Upper lobe of left lung (tissue), 6 donors: Measurements from ENCODE around the gene PDE8A. TPM values are rescaled to one million over a fixed set of nuclear protein-coding genes. Genes with fewer than 3 reads are reported as not detected.

Experiments
- ATAC-seq, 2 donors: fragments of 200-7000 bp; cut with Tn5 transposase; one replicate each; pipeline ENCODE4 v1.9.1; 2022; ENCODE audit warnings: mild to moderate bottlenecking in 2 of 2, moderate library complexity in 2 of 2; ENCODE audit not compliant: low FRiP score in 2 of 2
- DNase-seq, 2 donors: peaks; one replicate each; pipeline ENCODE4 v3.0.0-alpha.2; 2019 to 2020
- H3K27ac ChIP-seq, 4 donors: fragments of 200-600 bp; sonication (generic); one replicate each; pipeline ENCODE4 v1.5.1; 2016 to 2019
- H3K27me3 ChIP-seq, 4 donors: fragments of 200-600 bp; sonication (generic); one replicate each; pipeline ENCODE4 v1.5.1; 2017 to 2019
- H3K36me3 ChIP-seq, 4 donors: fragments of 200-600 bp; sonication (generic); one replicate each; pipeline ENCODE4 v1.5.1; 2016 to 2019
- H3K4me1 ChIP-seq, 4 donors: fragments of 200-600 bp; sonication (generic); one replicate each; pipeline ENCODE4 v1.5.1; 2018 to 2019
- H3K4me3 ChIP-seq, 4 donors: fragments of 200-600 bp; sonication (generic); one replicate each; pipeline ENCODE4 v1.5.1; 2017 to 2019; ENCODE audit warnings: mild to moderate bottlenecking in 2 of 4, moderate library complexity in 1 of 4
- H3K9me3 ChIP-seq, 4 donors: fragments of 200-600 bp; sonication (generic); one replicate each; pipeline ENCODE4 v1.5.1; 2018 to 2019
- CTCF ChIP-seq, 6 experiments: fragments of 450-650 bp in 4 of 6; fragments of 200-600 bp in 2 of 6; sonication (generic) in 2 of 6; IDR thresholded peaks; one replicate each; pipeline ENCODE4 v1.5.1; 2016 to 2019; ENCODE audit warnings: antibody characterized with exemption in 6 of 6
- EP300 ChIP-seq, 4 donors: sonication (generic); formaldehyde crosslinking; IDR thresholded peaks; one replicate each; pipeline ENCODE4 v1.5.1; 2017; ENCODE audit warnings: antibody characterized with exemption in 4 of 4, control low read depth in 2 of 4
- POLR2A ChIP-seq, 4 donors: fragments of 450-650 bp; IDR thresholded peaks; one replicate each; pipeline ENCODE4 v1.5.1; 2016 to 2017; ENCODE audit warnings: antibody characterized with exemption in 4 of 4, mild to moderate bottlenecking in 2 of 4
- POLR2AphosphoS5 ChIP-seq, 2 donors: sonication (generic); formaldehyde crosslinking; IDR thresholded peaks; one replicate each; pipeline ENCODE4 v1.5.1; 2017; ENCODE audit warnings: antibody characterized with exemption in 2 of 2
- whole genome bisulfite sequencing, 2 donors: methylation state at CpG; one replicate each; pipeline ENCODE4 v1.1.5; 2017 to 2018; 5-methylcytosine and 5-hydroxymethylcytosine counted together
- total RNA-seq, 6 donors: library from RNA; depleted of rRNA in 4 of 6; stranded (reverse); fragments of >200 nt in 4 of 6; gene quantifications; one replicate each; pipeline versions ENCODE4 v1.1.0 to v1.2.1, GENCODE V29; 2016 to 2021
- donor health status: DM: no; HTN: no; CAD: no; lungs with moderate emphysema.
- donor health status: DM: no; HTN: yes; CAD: no; lungs with severe emphysema.

The PDE8A gene
- total RNA-seq, 6 donors from 2014 or later, result 36.5 to 66.0 (median 48.4) TPM

- TF ChIP-seq POLR2AphosphoS5 (IDR thresholded peaks at IDR 0.05), result no peak
- no peak for TF ChIP-seq CTCF (IDR thresholded peaks at IDR 0.05)
- TF ChIP-seq POLR2A (IDR thresholded peaks at IDR 0.05), result no peak
- no peak for TF ChIP-seq EP300 (IDR thresholded peaks at IDR 0.05)
- Histone ChIP-seq H3K27me3 (no peaks in the 10 kb centered on the region), H3K4me3 (no peak overlapping the region), H3K36me3 (peaks cover 0 to 62% (median 38%) of the 10 kb centered on the region in 4 donors), H3K9me3 (no peaks in the 10 kb centered on the region), H3K27ac (no peak overlapping the region), H3K4me1 (no peaks in the 10 kb centered on the region)
- WGBS, 2 donors, result 79 to 86% methylated on average over 5 of the region's 5 CpGs
- ATAC-seq (no peak), DNase-seq (no peak)
These were observed 135.4 kb downstream of the PDE8A start for GRCh38 chr15:85116925-85117646.

DNA sequence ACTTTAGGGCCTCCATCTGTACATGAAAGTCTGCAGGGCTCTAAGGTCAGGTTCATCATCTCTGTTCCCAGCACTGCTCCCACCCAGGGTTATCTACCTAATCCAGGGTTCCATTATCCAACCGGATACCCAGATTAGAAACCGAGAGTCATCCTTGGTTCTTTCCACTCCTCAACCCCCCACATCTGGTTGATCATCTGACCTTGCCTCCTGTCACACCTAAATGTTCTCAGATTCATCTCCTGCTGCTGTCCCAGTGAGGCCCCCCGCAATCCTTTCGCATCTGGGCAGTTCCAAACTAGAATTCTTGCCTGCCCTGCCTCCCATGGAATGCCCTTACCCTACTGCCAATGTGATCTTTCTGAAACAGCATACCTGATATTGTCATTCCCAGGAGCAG, 136.5 kb downstream of the PDE8A start:
- 98% methylated on average over 4 of the region's 4 CpGs for WGBS, 2 donors
- H3K36me3 ChIP-seq, result peaks cover 0 to 70% (median 38%) of the 10 kb centered on the region in 4 donors
- H3K27ac ChIP-seq, result no peak overlapping the region

DNA sequence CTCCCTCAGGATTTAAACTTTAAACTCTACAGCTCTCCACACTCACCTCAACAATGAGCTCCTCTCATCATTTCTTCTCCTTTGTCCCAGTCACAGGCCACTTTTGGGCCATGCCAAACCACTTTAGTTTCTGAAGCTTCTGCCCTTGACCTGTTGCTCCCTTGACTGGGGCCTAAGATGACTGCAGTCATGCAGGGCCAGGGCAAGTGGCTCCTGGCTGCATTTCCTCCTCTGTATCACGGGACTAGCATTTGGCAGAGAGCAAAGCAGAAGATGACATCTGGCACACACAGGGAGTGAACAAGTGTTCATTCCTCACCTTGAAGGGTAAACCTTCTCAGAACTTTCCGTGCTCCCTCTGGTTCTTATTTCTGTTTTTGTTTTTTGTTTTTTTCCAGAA, 136.9 kb downstream of the PDE8A start:
- WGBS, 2 donors, result 74 to 95% methylated on average over 2 of the region's 2 CpGs
- H3K27ac ChIP-seq, result no peak overlapping the region
- H3K27me3 ChIP-seq, result no peaks in the 10 kb centered on the region
- no peaks in the 10 kb centered on the region for H3K4me1 ChIP-seq
- DNase-seq (no peak), ATAC-seq (no peak)
- H3K9me3 ChIP-seq, result no peaks in the 10 kb centered on the region
- TF ChIP-seq EP300 (IDR thresholded peaks at IDR 0.05), result no peak
- no peak for TF ChIP-seq POLR2A (IDR thresholded peaks at IDR 0.05)
- TF ChIP-seq POLR2AphosphoS5 (IDR thresholded peaks at IDR 0.05), result no peak
- TF ChIP-seq CTCF (IDR thresholded peaks at IDR 0.05), result no peak
- H3K4me3 ChIP-seq, result no peak overlapping the region
- H3K36me3 ChIP-seq, result peaks cover 0 to 70% (median 37%) of the 10 kb centered on the region in 4 donors

More for the DNA sequence above, 136.5 kb downstream of the PDE8A start:
- DNase-seq (no peak), ATAC-seq (no peak)
- Histone ChIP-seq H3K4me1 (no peaks in the 10 kb centered on the region), H3K4me3 (no peak overlapping the region), H3K27me3 (no peaks in the 10 kb centered on the region), H3K9me3 (no peaks in the 10 kb centered on the region)
- TF ChIP-seq EP300 (IDR thresholded peaks at IDR 0.05) (no peak), POLR2AphosphoS5 (IDR thresholded peaks at IDR 0.05) (no peak), CTCF (IDR thresholded peaks at IDR 0.05) (no peak), POLR2A (IDR thresholded peaks at IDR 0.05) (no peak)

GRCh38 chr15:85120351-85121113, 138.9 kb downstream of the PDE8A start:
- no peak for DNase-seq
- Histone ChIP-seq H3K9me3 (no peaks in the 10 kb centered on the region), H3K4me3 (no peak overlapping the region), H3K36me3 (peaks cover 0 to 71% (median 30%) of the 10 kb centered on the region in 4 donors), H3K27me3 (no peaks in the 10 kb centered on the region), H3K27ac (no peak overlapping the region), H3K4me1 (no peaks in the 10 kb centered on the region)
- TF ChIP-seq POLR2AphosphoS5 (IDR thresholded peaks at IDR 0.05) (no peak), EP300 (IDR thresholded peaks at IDR 0.05) (no peak), CTCF (IDR thresholded peaks at IDR 0.05) (no peak), POLR2A (IDR thresholded peaks at IDR 0.05) (no peak)
- no peak for ATAC-seq
- WGBS, 2 donors, result 96 to 97% methylated on average over 4 of the region's 4 CpGs
